K562 (cell line): ENCODE results near the gene PDLIM5. TPM values are rescaled to one million over a fixed set of nuclear protein-coding genes. Genes with fewer than 3 reads are reported as not detected.

ENCODE experiments used
- AFF1 ChIP-seq, 2 experiments: fragments of 450-650 bp; IDR thresholded peaks; 2 replicates each; pipeline ENCODE4 v1.6.1; 2018; ENCODE audit warnings: mild to moderate bottlenecking in 2 of 2, low read depth in 1 of 2; ENCODE audit not compliant: partially characterized antibody in 2 of 2
- ATF1 ChIP-seq, 2 experiments: fragments of 450-650 bp in 1 of 2; IDR thresholded peaks; 2 replicates each; pipeline ENCODE4 v1.6.1; 2016; ENCODE audit warnings: missing compliant biosample characterization in 1 of 2, missing genetic modification characterization in 1 of 2
- ATF2 ChIP-seq: sonication (generic); formaldehyde crosslinking; IDR thresholded peaks from 2 replicates; pipeline ENCODE4 v1.8.1; 2022; ENCODE audit warnings: missing genetic modification reagents
- ATF3 ChIP-seq, 2 experiments: fragments of 450-650 bp in 1 of 2; sonication (generic) in 1 of 2; formaldehyde crosslinking in 1 of 2; IDR thresholded peaks in 1 of 2; conservative IDR thresholded peaks in 1 of 2; 2 replicates each; pipeline versions ENCODE4 v1.6.1 to v1.8.1; 2016 to 2023; ENCODE audit warnings: mild to moderate bottlenecking in 2 of 2, moderate library complexity in 2 of 2, inconsistent platforms in 1 of 2, missing genetic modification reagents in 1 of 2
- BCOR ChIP-seq: fragments of 450-650 bp; IDR thresholded peaks from 2 replicates; pipeline ENCODE4 v1.6.1; 2016
- CBX2 ChIP-seq: fragments of 200-600 bp; sonication (generic); IDR thresholded peaks from one replicate; pipeline ENCODE4 v1.6.1; 2012; ENCODE audit warnings: mild to moderate bottlenecking, low read length, inconsistent platforms; ENCODE audit not compliant: insufficient read depth, poor library complexity, severe bottlenecking
- CCNT2 ChIP-seq: IDR thresholded peaks from 2 replicates; pipeline ENCODE4 v1.6.1; 2011; ENCODE audit warnings: borderline replicate concordance, low read depth, mild to moderate bottlenecking, moderate library complexity, mixed read lengths, low read length; ENCODE audit not compliant: insufficient read length; ENCODE audit errors: extremely low read depth
- ETV5 ChIP-seq: sonication (generic); formaldehyde crosslinking; IDR thresholded peaks from 2 replicates; pipeline ENCODE4 v1.4.0; 2020; ENCODE audit warnings: low read depth, mild to moderate bottlenecking, missing genetic modification reagents
- HDAC1 ChIP-seq, 2 experiments: fragments of 450-650 bp; IDR thresholded peaks; 2 replicates each; pipeline ENCODE4 v1.6.1; 2016 to 2017; ENCODE audit warnings: inconsistent platforms in 1 of 2, mild to moderate bottlenecking in 1 of 2, moderate library complexity in 1 of 2
- HNRNPK ChIP-seq: fragments of 200-400 bp; formaldehyde crosslinking; IDR thresholded peaks from one replicate; pipeline ENCODE4 v1.6.1; 2018; ENCODE audit warnings: mild to moderate bottlenecking, low read depth, low read length; ENCODE audit not compliant: poor library complexity, severe bottlenecking
- MIER1 ChIP-seq: fragments of 450-650 bp; IDR thresholded peaks from 2 replicates; pipeline ENCODE4 v1.6.1; 2016; ENCODE audit warnings: antibody characterized with exemption, mild to moderate bottlenecking, low read depth
- NCOA1 ChIP-seq: fragments of 450-650 bp; IDR thresholded peaks from 2 replicates; pipeline ENCODE4 v1.6.1; 2016; ENCODE audit warnings: low read depth
- NCOA2 ChIP-seq, 2 experiments: fragments of 450-650 bp; IDR thresholded peaks; 2 replicates each; pipeline ENCODE4 v1.6.1; 2018; ENCODE audit warnings: mild to moderate bottlenecking in 2 of 2, moderate library complexity in 1 of 2; ENCODE audit not compliant: partially characterized antibody in 2 of 2
- PHB2 ChIP-seq: fragments of 450-650 bp; IDR thresholded peaks from 2 replicates; pipeline ENCODE4 v1.6.1; 2017; ENCODE audit warnings: low read depth
- PML ChIP-seq: IDR thresholded peaks from 2 replicates; pipeline ENCODE4 v1.6.1; 2012; ENCODE audit warnings: low read length, inconsistent platforms
- PPARD ChIP-seq: fragments of 250-450 bp; sonication (Bioruptor Pico); IDR thresholded peaks from 2 replicates; pipeline ENCODE4 v1.8.0; 2022; ENCODE audit warnings: inconsistent platforms, mild to moderate bottlenecking, moderate library complexity
- PURB ChIP-seq: sonication (generic); formaldehyde crosslinking; IDR thresholded peaks from 2 replicates; pipeline ENCODE4 v1.9.0; 2021; ENCODE audit warnings: low read depth, mild to moderate bottlenecking, missing genetic modification reagents
- SIX5 ChIP-seq, 2 experiments: IDR thresholded peaks; 2 replicates each; pipeline ENCODE4 v1.6.1; 2011; ENCODE audit warnings: low read length in 2 of 2, borderline replicate concordance in 1 of 2, low read depth in 1 of 2, mild to moderate bottlenecking in 1 of 2, moderate library complexity in 1 of 2; ENCODE audit not compliant: insufficient read depth in 1 of 2
- SMAD3 ChIP-seq: fragments of 450-650 bp; formaldehyde crosslinking; conservative IDR thresholded peaks from 2 replicates; pipeline ENCODE4 v1.4.0; 2020; ENCODE audit warnings: mild to moderate bottlenecking
- ZNF124 ChIP-seq: sonication (generic); formaldehyde crosslinking; IDR thresholded peaks from 2 replicates; pipeline ENCODE4 v1.8.1; 2022; ENCODE audit warnings: missing genetic modification reagents
- ZNF143 ChIP-seq: sonication (generic); formaldehyde crosslinking; IDR thresholded peaks from 2 replicates; pipeline ENCODE4 v1.9.0; 2022; ENCODE audit warnings: mild to moderate bottlenecking, missing genetic modification reagents
- ZNF668 ChIP-seq: fragments of 250-450 bp; sonication (Bioruptor Pico); IDR thresholded peaks from 2 replicates; pipeline ENCODE4 v1.8.0; 2022; ENCODE audit warnings: mild to moderate bottlenecking, inconsistent platforms
- polyA plus RNA-seq, 8 experiments: library from polyadenylated mRNA; depleted of rRNA in 4 of 8; stranded (reverse) in 5 of 8; unstranded in 3 of 8; fragments of >200 nt; fragmentation: Nextera tagmentation in 2 of 8; fragmentation: Illumina TruSeq in 1 of 8; extraction: Ambion mirVana in 2 of 8; extraction: Trizol in 1 of 8; gene quantifications; 2 replicates each; pipeline versions ENCODE4 v1.2.1 to v1.2.3, GENCODE V29; 2011 to 2014; ENCODE audit warnings: inconsistent platforms in 1 of 8, missing spikeins in 1 of 8
- total RNA-seq, 7 experiments: library from RNA; depleted of rRNA in 6 of 7; stranded (reverse); fragments of >200 nt in 6 of 7; fragmentation: Illumina TruSeq in 2 of 7; extraction: Trizol in 2 of 7; gene quantifications; 2 replicates each; pipeline versions ENCODE4 v1.2.1 to v1.2.3, GENCODE V29; 2011 to 2021; ENCODE audit warnings: low replicate concordance in 1 of 7

Gene PDLIM5
- total and polyA plus RNA-seq, 9 of the 15 experiments (the other 6 are each of a cell fraction or from before 2014, with no cell fraction given) = 36.9 to 127 (median 62.5) TPM

- TF ChIP-seq ATF2 (CRISPR knock-in tag) (no peak), ZNF143 (CRISPR knock-in tag) (no peak), PPARD (CRISPR knock-in tag) (no peak), ATF3 (IDR thresholded peaks at IDR 0.05) (no peak), ATF3 (CRISPR knock-in tag; conservative IDR thresholded peaks at IDR 0.05) (no peak), HDAC1 (IDR thresholded peaks at IDR 0.05) (peak in 1 of 2 experiments; percentile 86; a peak in 2 of 4 replicates), PHB2 (no peak), NCOA1 (no peak), MIER1 (no peak), CCNT2 (peak; percentile 77), AFF1 (IDR thresholded peaks at IDR 0.05; ENCODE audit: low read depth in 1 of 2, partially characterized antibody in 2 of 2) (no peak), SIX5 (IDR thresholded peaks at IDR 0.05; ENCODE audit: borderline replicate concordance in 1 of 2, insufficient read depth in 1 of 2, low read depth in 1 of 2, low read length in 2 of 2) (no peak), BCOR (no peak), CBX2 (no peak), ZNF668 (no peak), HNRNPK (no peak), ETV5 (no peak), NCOA2 (IDR thresholded peaks at IDR 0.05; ENCODE audit: partially characterized antibody in 2 of 2) (no peak), ATF1 (CRISPR knock-in tag; IDR thresholded peaks at IDR 0.05) (no peak), ATF1 (tag; IDR thresholded peaks at IDR 0.05) (peak; percentile 39; the same call in 1 of the 2 replicates), SMAD3 (no peak), ZNF124 (CRISPR knock-in tag) (no peak), PURB (no peak), PML (peak; percentile 79; the same call in 1 of the 2 replicates)
Observed at GRCh38 chr4:94451695-94452475, at the start of gene PDLIM5 (continued).
